Esophagus squamous epithelium (tissue), 4 donors: ENCODE results near the gene UGT1A10.

ENCODE experiments used
- CTCF ChIP-seq, 6 experiments: fragments of 450-650 bp in 4 of 6; fragments of 200-600 bp in 2 of 6; sonication (generic) in 2 of 6; IDR thresholded peaks; one replicate each; pipeline ENCODE4 v1.5.1; 2016 to 2019; ENCODE audit warnings: antibody characterized with exemption in 6 of 6, mild to moderate bottlenecking in 4 of 6, moderate library complexity in 4 of 6
- POLR2A ChIP-seq, 4 donors: fragments of 450-650 bp; IDR thresholded peaks; one replicate each; pipeline ENCODE4 v1.6.1; 2017; ENCODE audit warnings: antibody characterized with exemption in 4 of 4, mild to moderate bottlenecking in 4 of 4, moderate library complexity in 3 of 4

- no peak for TF ChIP-seq POLR2A (IDR thresholded peaks at IDR 0.05)
- TF ChIP-seq CTCF (IDR thresholded peaks at IDR 0.05), result no peak
Measured at GRCh38 chr2:233816771-233817170, 180.5 kb downstream of the UGT1A10 start.
